PC-3 (cell line): ENCODE measurements around the gene GABRB2. TPM values are rescaled to one million over a fixed set of nuclear protein-coding genes. Genes with fewer than 3 reads are reported as not detected.
"Not testable (repeated sequence)": the region's sequence is repeated elsewhere in the genome, so short reads cannot be mapped to it uniquely, and the experiment has no call there.

Experiments used
- ATAC-seq: fragments of 200-7000 bp; cut with Tn5 transposase; 2 replicates; pipeline ENCODE4 v1.9.1; 2020; ENCODE audit warnings: mild to moderate bottlenecking, moderate library complexity
- BruUV-seq: library from RNA; stranded (reverse); fragments of 400-500 nt; replicated peaks from 2 replicates; lab custom pipeline; 2021; lab: Mats Ljungman, UMichigan
- CTCF ChIA-PET: fragments of 300-600 bp; sonication (Branson Sonifier 250); formaldehyde crosslinking; loops from one replicate; lab custom pipeline; 2022; ENCODE audit warnings: antibody characterized with exemption; lab: Charles Lee
- POLR2A ChIA-PET: fragments of 300-600 bp; sonication (Branson Sonifier 250); formaldehyde crosslinking; loops from one replicate; lab custom pipeline; 2022; ENCODE audit warnings: antibody characterized with exemption; ENCODE audit not compliant: unreplicated experiment; lab: Charles Lee
- DNase-seq: peaks from one replicate; pipeline ENCODE4 v3.0.0-alpha.2; 2015
- H2AFZ ChIP-seq: fragments of 300-600 bp; sonication (generic); 2 replicates; pipeline ENCODE4 v1.6.0; 2016; ENCODE audit warnings: antibody characterized with exemption, low read length
- H3F3A ChIP-seq: fragments of 300-600 bp; sonication (generic); one replicate; pipeline ENCODE4 v1.6.0; 2017; ENCODE audit warnings: antibody characterized with exemption, low read length, control low read depth, mild to moderate bottlenecking; ENCODE audit not compliant: unreplicated experiment
- H3K27ac ChIP-seq: fragments of 300-600 bp; sonication (generic); 2 replicates; pipeline ENCODE4 v1.5.1; 2016; ENCODE audit warnings: mild to moderate bottlenecking, low read length
- H3K27me3 ChIP-seq: fragments of 300-600 bp; sonication (generic); 2 replicates; pipeline ENCODE4 v1.6.1; 2016; ENCODE audit warnings: low read length, mixed read lengths
- H3K36me3 ChIP-seq: fragments of 300-600 bp; sonication (generic); 2 replicates; pipeline ENCODE4 v1.6.1; 2016; ENCODE audit warnings: low read depth, mixed run types, low read length, mixed read lengths
- H3K4me1 ChIP-seq: fragments of 300-600 bp; sonication (generic); 2 replicates; pipeline ENCODE4 v1.5.1; 2016; ENCODE audit warnings: low read length; ENCODE audit not compliant: insufficient read depth
- H3K4me2 ChIP-seq: fragments of 300-600 bp; sonication (generic); 2 replicates; pipeline ENCODE4 v1.6.0; 2016; ENCODE audit warnings: low read length
- H3K4me3 ChIP-seq: fragments of 300-600 bp; sonication (generic); 2 replicates; pipeline ENCODE4 v1.5.1; 2016; ENCODE audit warnings: mild to moderate bottlenecking, low read length, mixed read lengths
- H3K79me2 ChIP-seq: fragments of 300-600 bp; sonication (generic); 2 replicates; pipeline ENCODE4 v1.6.1; 2017; ENCODE audit warnings: low read length, mixed read lengths
- H3K9ac ChIP-seq: fragments of 300-600 bp; sonication (generic); 2 replicates; pipeline ENCODE4 v1.6.0; 2016; ENCODE audit warnings: mild to moderate bottlenecking, low read length
- H3K9me2 ChIP-seq: fragments of 300-600 bp; sonication (generic); replicated peaks from 2 replicates; pipeline ENCODE4 v1.6.1; 2016; ENCODE audit warnings: mixed run types, low read length, mixed read lengths
- H3K9me3 ChIP-seq: fragments of 300-600 bp; sonication (generic); 2 replicates; pipeline ENCODE4 v1.6.1; 2016; ENCODE audit warnings: low read length, mixed read lengths
- H4K20me1 ChIP-seq: fragments of 300-600 bp; sonication (generic); 2 replicates; pipeline ENCODE4 v1.6.1; 2016; ENCODE audit warnings: low read length, mixed read lengths
- CTCF ChIP-seq: fragments of 300-600 bp; sonication (generic); conservative IDR thresholded peaks from 2 replicates; pipeline ENCODE4 v1.5.1; 2017; ENCODE audit warnings: antibody characterized with exemption, low read depth, mild to moderate bottlenecking, low read length
- EZH2 ChIP-seq: fragments of 300-600 bp; sonication (generic); IDR thresholded peaks from one replicate; pipeline ENCODE4 v1.6.1; 2017; ENCODE audit warnings: antibody characterized with exemption, mild to moderate bottlenecking, low read length; ENCODE audit not compliant: unreplicated experiment
- EZH2phosphoT487 ChIP-seq: fragments of 300-600 bp; sonication (generic); IDR thresholded peaks from 2 replicates; pipeline ENCODE4 v1.6.1; 2018; ENCODE audit warnings: mild to moderate bottlenecking, antibody characterized with exemption, low read length, borderline replicate concordance
- intact Hi-C: fragments of 100-400 bp; cut with micrococcal nuclease; formaldehyde crosslinking; loops from 2 replicates; pipeline ENCODE4 v1.9.0; 2023
- total RNA-seq: library from RNA; depleted of rRNA; stranded (reverse); fragments of >200 nt; gene quantifications from 2 replicates; pipeline ENCODE4 v1.2.3, GENCODE V29; 2014

Gene GABRB2
- total RNA-seq, 1 experiment from 2014 or later = not detected

DNA sequence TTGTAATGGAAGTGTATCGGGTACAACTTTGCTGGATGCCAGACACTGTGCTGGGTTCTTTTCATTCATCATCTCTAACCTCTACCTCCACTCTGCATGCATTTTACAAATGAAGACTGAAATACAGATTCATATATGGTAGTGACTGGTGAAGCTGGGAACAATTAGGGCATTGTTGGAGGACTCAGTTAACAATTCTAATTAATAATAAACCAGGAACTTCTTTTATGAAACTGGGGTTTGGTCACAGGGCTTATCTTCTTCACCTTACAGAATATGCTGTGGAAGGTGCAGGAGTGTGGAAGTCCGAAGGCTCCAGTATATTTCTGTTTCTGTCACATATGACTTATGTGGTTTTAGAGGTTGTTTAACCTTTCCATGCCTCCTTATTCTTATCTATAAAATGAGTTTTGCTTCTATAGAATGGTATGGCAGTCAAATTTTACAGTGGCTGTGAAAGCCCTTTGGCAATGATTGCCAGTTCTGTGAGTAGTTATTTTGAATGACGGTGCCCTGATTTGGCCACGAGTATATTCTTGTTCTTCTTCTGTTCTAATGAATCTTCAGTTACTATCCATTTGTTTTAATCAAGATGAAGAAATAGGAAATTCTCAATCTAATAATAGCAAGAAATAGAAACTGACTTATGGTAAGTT, 284.7 kb downstream of the GABRB2 start:
- no peak for DNase-seq
- Histone ChIP-seq H2AFZ (no peak overlapping the region), H3K4me2 (no peak overlapping the region), H3K36me3 (no peaks in the 10 kb centered on the region), H3K9me2 (no peaks in the 10 kb centered on the region), H3K27ac (no peak overlapping the region), H3K9ac (no peak overlapping the region), H3K4me3 (no peak overlapping the region), H3K9me3 (peaks cover 20% of the 10 kb centered on the region; the same call in 1 of the 2 replicates), H3K4me1 (no peaks in the 10 kb centered on the region), H3K79me2 (no peaks in the 10 kb centered on the region), H3K27me3 (no peaks in the 10 kb centered on the region), H3F3A (no peaks in the 10 kb centered on the region), H4K20me1 (no peaks in the 10 kb centered on the region)
- intact Hi-C loops = no loop called here
- ChIA-PET POLR2A (no interaction called here), CTCF (no interaction called here)
- ATAC-seq = no peak
- TF ChIP-seq EZH2 = no peak
- TF ChIP-seq CTCF = no peak
- TF ChIP-seq EZH2phosphoT487 = no peak
- BruUV-seq = no TSS peak

- no peak for ATAC-seq
- H3K36me3 ChIP-seq = no peaks in the 10 kb centered on the region
- H3K4me3 ChIP-seq = no peak overlapping the region
- no peak overlapping the region for H3K27ac ChIP-seq
- intact Hi-C loops = no loop called here
- H3K4me1 ChIP-seq = no peaks in the 10 kb centered on the region
- H3K27me3 ChIP-seq = no peaks in the 10 kb centered on the region
- H2AFZ ChIP-seq = no peak overlapping the region
- H3K4me2 ChIP-seq = no peak overlapping the region
- no peak for DNase-seq
- H4K20me1 ChIP-seq = no peaks in the 10 kb centered on the region
- H3K9me3 ChIP-seq = 0 out of 2 replicates have a peak, but pooled peaks cover 11% of the 10 kb centered on the region
- no peaks in the 10 kb centered on the region for H3K79me2 ChIP-seq
- CTCF ChIA-PET = no interaction called here
- no peak for TF ChIP-seq EZH2
- no peak for TF ChIP-seq CTCF
- no peak for TF ChIP-seq EZH2phosphoT487
- no peaks in the 10 kb centered on the region for H3K9me2 ChIP-seq
- no TSS peak for BruUV-seq
- no peaks in the 10 kb centered on the region for H3F3A ChIP-seq
- POLR2A ChIA-PET = no interaction called here
- no peak overlapping the region for H3K9ac ChIP-seq
These were observed 288.1 kb downstream of the GABRB2 start for GRCh38 chr5:161258438-161258837.

DNA sequence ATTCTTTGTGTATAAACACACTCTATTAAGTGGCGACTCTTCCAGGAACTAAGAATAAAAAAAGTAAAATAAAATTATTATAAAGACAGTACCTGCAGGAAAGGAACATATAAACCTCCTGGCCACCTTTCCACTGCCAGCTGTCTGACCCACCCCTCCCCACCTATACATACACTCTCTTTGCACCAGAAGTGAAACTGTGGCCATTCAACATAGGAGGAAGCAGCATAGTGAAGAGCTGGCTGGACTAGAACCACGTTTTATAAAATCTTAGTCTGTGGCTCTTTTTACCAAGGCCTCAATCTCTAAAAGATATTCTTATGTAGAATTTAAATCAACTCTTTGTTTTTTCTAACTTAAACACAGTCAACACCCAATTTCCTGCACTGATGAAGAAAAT, 289.6 kb downstream of the GABRB2 start:
- Histone ChIP-seq H3K4me1 (no peaks in the 10 kb centered on the region), H3K9me3 (0 out of 2 replicates have a peak, but pooled peaks cover 11% of the 10 kb centered on the region), H3K79me2 (no peaks in the 10 kb centered on the region), H4K20me1 (no peaks in the 10 kb centered on the region), H3K4me3 (no peak overlapping the region), H3F3A (no peaks in the 10 kb centered on the region), H3K4me2 (no peak overlapping the region), H3K36me3 (no peaks in the 10 kb centered on the region), H3K27ac (no peak overlapping the region), H2AFZ (no peak overlapping the region), H3K9me2 (no peaks in the 10 kb centered on the region), H3K9ac (no peak overlapping the region), H3K27me3 (no peaks in the 10 kb centered on the region)
- ATAC-seq (no peak), DNase-seq (no peak)
- ChIA-PET CTCF (no interaction called here), POLR2A (no interaction called here)
- TF ChIP-seq EZH2 (no peak), CTCF (no peak), EZH2phosphoT487 (no peak)
- intact Hi-C loops = no loop called here
- no TSS peak for BruUV-seq

- H3K9ac ChIP-seq, CTCF ChIA-PET, H2AFZ ChIP-seq, H3K4me3 ChIP-seq, H3K27ac ChIP-seq, H3K9me3 ChIP-seq, H3K9me2 ChIP-seq, H3K36me3 ChIP-seq, ATAC-seq, DNase-seq, H3F3A ChIP-seq, H3K4me2 ChIP-seq, H4K20me1 ChIP-seq, BruUV-seq, H3K4me1 ChIP-seq, intact Hi-C loops, H3K79me2 ChIP-seq, POLR2A ChIA-PET, H3K27me3 ChIP-seq: not testable (repeated sequence)
These were observed 293.6 kb downstream of the GABRB2 start for GRCh38 chr5:161252955-161253354.
